Astrocyte (in vitro differentiated cells and primary cell): ENCODE measurements around the gene DNAH9. TPM values are rescaled to one million over a fixed set of nuclear protein-coding genes. Genes with fewer than 3 reads are reported as not detected.

Experiments
- DNase-seq: peaks from one replicate; pipeline ENCODE4 v3.0.0-alpha.2; 2010; ENCODE audit warnings: low read depth
- FAIRE-seq: peaks from 2 replicates; lab custom pipeline; 2011; peaks lifted over from hg19 to GRCh38; lab: Jason Lieb, UNC
- H2AFZ ChIP-seq: 2 replicates; pipeline ENCODE4 v1.6.0; 2012; ENCODE audit warnings: low read depth, low read length, inconsistent platforms
- H3K27ac ChIP-seq: 2 replicates; pipeline ENCODE4 v1.5.1; 2011; ENCODE audit warnings: low read depth, low read length, inconsistent platforms
- H3K27me3 ChIP-seq: 2 replicates; pipeline ENCODE4 v1.6.0; 2011; ENCODE audit warnings: low read length, inconsistent platforms; ENCODE audit not compliant: insufficient read depth
- H3K36me3 ChIP-seq: 2 replicates; pipeline ENCODE4 v1.5.1; 2011; ENCODE audit warnings: low read length, inconsistent platforms; ENCODE audit not compliant: insufficient read depth
- H3K4me1 ChIP-seq: 2 replicates; pipeline ENCODE4 v1.5.1; 2011; ENCODE audit warnings: low read length, inconsistent platforms; ENCODE audit not compliant: insufficient read depth
- H3K4me2 ChIP-seq: 2 replicates; pipeline ENCODE4 v1.6.0; 2012; ENCODE audit warnings: low read length, inconsistent platforms
- H3K4me3 ChIP-seq: 2 replicates; pipeline ENCODE4 v1.5.1; 2011; ENCODE audit warnings: low read depth, mild to moderate bottlenecking, low read length, inconsistent platforms; ENCODE audit not compliant: insufficient read depth
- H3K79me2 ChIP-seq: 2 replicates; pipeline ENCODE4 v1.6.0; 2012; ENCODE audit warnings: mild to moderate bottlenecking, low read length, inconsistent platforms; ENCODE audit not compliant: insufficient read depth
- H3K9ac ChIP-seq: 2 replicates; pipeline ENCODE4 v1.6.0; 2012; ENCODE audit warnings: mild to moderate bottlenecking, low read length, inconsistent platforms
- H3K9me3 ChIP-seq: 2 replicates; pipeline ENCODE4 v1.5.1; 2012; ENCODE audit warnings: low read depth, mild to moderate bottlenecking, low read length, inconsistent platforms; ENCODE audit not compliant: insufficient read depth
- H4K20me1 ChIP-seq: 2 replicates; pipeline ENCODE4 v1.6.0; 2012; ENCODE audit warnings: low read length, inconsistent platforms; ENCODE audit not compliant: insufficient read depth
- H3K27ac Mint-ChIP-seq: one replicate; pipeline ENCODE4 v1.8.0; 2021; ENCODE audit warnings: mild to moderate bottlenecking, mixed read lengths; ENCODE audit not compliant: unreplicated experiment
- H3K27me3 Mint-ChIP-seq: one replicate; pipeline ENCODE4 v1.8.0; 2021; ENCODE audit warnings: low read depth, mixed read lengths; ENCODE audit not compliant: unreplicated experiment
- H3K36me3 Mint-ChIP-seq: one replicate; pipeline ENCODE4 v1.8.0; 2021; ENCODE audit warnings: low read depth, mixed read lengths; ENCODE audit not compliant: unreplicated experiment
- H3K4me1 Mint-ChIP-seq: one replicate; pipeline ENCODE4 v1.8.0; 2021; ENCODE audit warnings: low read depth, mixed read lengths; ENCODE audit not compliant: unreplicated experiment
- H3K4me3 Mint-ChIP-seq: one replicate; pipeline ENCODE4 v1.8.0; 2021; ENCODE audit warnings: mild to moderate bottlenecking, moderate library complexity, mixed read lengths; ENCODE audit not compliant: unreplicated experiment
- H3K9me3 Mint-ChIP-seq: one replicate; pipeline ENCODE4 v1.8.0; 2021; ENCODE audit warnings: mild to moderate bottlenecking, mixed read lengths; ENCODE audit not compliant: unreplicated experiment
- CTCF ChIP-seq: IDR thresholded peaks from 2 replicates; pipeline ENCODE4 v1.5.1; 2011; ENCODE audit warnings: low read depth, mild to moderate bottlenecking, inconsistent platforms, low read length, moderate library complexity; ENCODE audit not compliant: insufficient read depth
- EZH2 ChIP-seq: IDR thresholded peaks from 2 replicates; pipeline ENCODE4 v1.6.1; 2012; ENCODE audit warnings: mild to moderate bottlenecking, low read length, inconsistent platforms; ENCODE audit not compliant: insufficient read depth
- total RNA-seq: library from RNA; stranded (reverse); gene quantifications from 2 replicates; pipeline ENCODE4 v1.2.1, GENCODE V29; 2021

The DNAH9 gene
- total RNA-seq, 1 donor from 2014 or later = not detected

- H3K27ac Mint-ChIP-seq = no peak overlapping the region
- Histone ChIP-seq H3K27me3 (no peaks in the 10 kb centered on the region), H3K9me3 (no peaks in the 10 kb centered on the region), H3K9ac (no peak overlapping the region), H3K27ac (no peak overlapping the region), H3K36me3 (no peaks in the 10 kb centered on the region), H3K4me1 (no peaks in the 10 kb centered on the region), H2AFZ (no peak overlapping the region), H3K79me2 (no peaks in the 10 kb centered on the region), H3K4me2 (no peak overlapping the region), H4K20me1 (no peaks in the 10 kb centered on the region), H3K4me3 (no peak overlapping the region)
- H3K27me3 Mint-ChIP-seq = no peaks in the 10 kb centered on the region
- no peak overlapping the region for H3K4me3 Mint-ChIP-seq
- peaks cover 19% of the 10 kb centered on the region for H3K9me3 Mint-ChIP-seq
- FAIRE-seq (no peak), DNase-seq (no peak)
- no peaks in the 10 kb centered on the region for H3K4me1 Mint-ChIP-seq
- TF ChIP-seq EZH2 (no peak), CTCF (no peak)
- H3K36me3 Mint-ChIP-seq = no peaks in the 10 kb centered on the region
These were observed 139.0 kb downstream of the DNAH9 start for GRCh38 chr17:11737313-11737679.

GRCh38 chr17:11738151-11738550 lies 139.9 kb downstream of the DNAH9 start:
- Mint-ChIP-seq H3K9me3 (peaks cover 20% of the 10 kb centered on the region), H3K4me1 (no peaks in the 10 kb centered on the region), H3K27me3 (no peaks in the 10 kb centered on the region), H3K4me3 (no peak overlapping the region), H3K27ac (no peak overlapping the region), H3K36me3 (no peaks in the 10 kb centered on the region)
- no peak for TF ChIP-seq EZH2
- no peak for TF ChIP-seq CTCF
- no peak overlapping the region for H3K27ac ChIP-seq
- H3K79me2 ChIP-seq = no peaks in the 10 kb centered on the region
- no peaks in the 10 kb centered on the region for H3K9me3 ChIP-seq
- H3K4me3 ChIP-seq = no peak overlapping the region
- no peak overlapping the region for H3K4me2 ChIP-seq
- H2AFZ ChIP-seq = no peak overlapping the region
- no peak overlapping the region for H3K9ac ChIP-seq
- no peak for DNase-seq
- H4K20me1 ChIP-seq = no peaks in the 10 kb centered on the region
- no peak for FAIRE-seq
- no peaks in the 10 kb centered on the region for H3K27me3 ChIP-seq
- H3K4me1 ChIP-seq = no peaks in the 10 kb centered on the region
- H3K36me3 ChIP-seq = no peaks in the 10 kb centered on the region

GRCh38 chr17:11739351-11739750 lies 141.1 kb downstream of the DNAH9 start:
- TF ChIP-seq CTCF (no peak), EZH2 (no peak)
- H3K27ac Mint-ChIP-seq = no peak overlapping the region
- no peaks in the 10 kb centered on the region for H3K36me3 ChIP-seq
- no peak overlapping the region for H3K4me3 Mint-ChIP-seq
- H3K27ac ChIP-seq = no peak overlapping the region
- DNase-seq = no peak
- no peaks in the 10 kb centered on the region for H4K20me1 ChIP-seq
- no peak overlapping the region for H3K4me3 ChIP-seq
- H3K9me3 ChIP-seq = no peaks in the 10 kb centered on the region
- H3K4me2 ChIP-seq = no peak overlapping the region
- no peak for FAIRE-seq
- no peaks in the 10 kb centered on the region for H3K27me3 ChIP-seq
- H3K79me2 ChIP-seq = no peaks in the 10 kb centered on the region
- no peaks in the 10 kb centered on the region for H3K4me1 Mint-ChIP-seq
- H3K27me3 Mint-ChIP-seq = no peaks in the 10 kb centered on the region
- no peaks in the 10 kb centered on the region for H3K4me1 ChIP-seq
- H3K36me3 Mint-ChIP-seq = no peaks in the 10 kb centered on the region
- no peak overlapping the region for H2AFZ ChIP-seq
- peaks cover 21% of the 10 kb centered on the region for H3K9me3 Mint-ChIP-seq
- no peak overlapping the region for H3K9ac ChIP-seq
